CD4-positive, alpha-beta T cell treated with Interleukin-10 for 1 hour (primary cell): ENCODE measurements around the gene GTF3C6.
"Not testable (repeated sequence)": the region's sequence is repeated elsewhere in the genome, so short reads cannot be mapped to it uniquely, and the experiment has no call there.

Experiments used
- DNase-seq: peaks from one replicate; pipeline ENCODE4 v3.0.0-alpha.2; 2020

GTF3C6 gene

GRCh38 chr6:110980227-110980626, 21.7 kb downstream of the GTF3C6 start:
- DNase-seq, result no peak

- DNase-seq, result no peak
Measured at GRCh38 chr6:110980648-110981047, 22.1 kb downstream of the GTF3C6 start.

DNA sequence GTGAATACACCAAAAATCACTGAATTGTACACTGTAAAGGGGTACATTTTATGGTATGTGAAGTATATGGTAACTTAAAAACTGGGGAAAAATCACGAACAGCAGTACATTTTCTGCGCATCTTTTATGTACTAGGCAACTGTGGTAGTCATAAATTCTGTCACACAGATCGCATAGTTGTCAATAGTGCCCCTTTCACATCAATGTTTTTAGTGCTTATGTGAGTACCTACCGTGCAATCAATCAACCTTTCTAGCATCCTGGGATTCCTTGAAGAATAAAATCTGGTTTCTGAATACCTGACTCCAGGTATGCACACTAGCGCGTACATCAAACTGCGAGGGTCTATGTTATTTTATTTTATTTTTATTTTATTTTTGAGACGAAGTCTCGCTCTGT, 22.7 kb downstream of the GTF3C6 start:
- peak; percentile 21 for DNase-seq

GRCh38 chr6:110990840-110991576, 32.5 kb downstream of the GTF3C6 start:
- no peak for DNase-seq

- no peak for DNase-seq
Measured at GRCh38 chr6:110996691-110997090, 38.2 kb downstream of the GTF3C6 start.

DNA sequence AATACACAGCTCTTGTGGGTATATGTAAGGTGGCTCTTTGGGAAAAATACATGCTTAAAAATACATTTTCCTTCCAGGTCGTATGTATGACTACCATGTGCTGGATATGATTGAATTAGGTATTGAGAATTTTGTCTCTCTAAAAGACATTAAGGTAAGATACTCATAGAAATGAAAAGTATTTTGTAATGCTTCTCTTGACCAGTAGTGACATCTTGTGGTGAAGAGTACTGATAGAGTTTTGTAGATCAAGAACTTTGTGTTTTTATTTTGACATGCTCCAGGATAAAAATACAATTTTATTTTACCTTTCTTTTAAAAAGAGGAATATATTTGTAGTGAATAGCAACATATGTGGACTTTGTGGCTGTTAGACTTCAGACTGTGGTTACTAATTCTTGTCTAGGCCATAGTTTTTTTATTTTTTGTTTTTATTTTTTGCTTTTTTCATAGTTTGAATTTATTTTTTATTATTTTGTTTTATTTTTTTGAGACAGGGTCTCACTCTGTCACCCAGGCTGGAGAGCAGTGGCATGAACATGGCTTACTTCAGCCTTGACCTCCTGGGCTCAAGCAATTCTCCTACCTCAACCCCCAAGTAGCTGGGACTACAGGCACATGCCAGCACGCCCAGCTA, 41.2 kb downstream of the GTF3C6 start:
- peak; percentile 44 for DNase-seq

GRCh38 chr6:111002350-111002749, 43.8 kb downstream of the GTF3C6 start:
- no peak for DNase-seq

DNA sequence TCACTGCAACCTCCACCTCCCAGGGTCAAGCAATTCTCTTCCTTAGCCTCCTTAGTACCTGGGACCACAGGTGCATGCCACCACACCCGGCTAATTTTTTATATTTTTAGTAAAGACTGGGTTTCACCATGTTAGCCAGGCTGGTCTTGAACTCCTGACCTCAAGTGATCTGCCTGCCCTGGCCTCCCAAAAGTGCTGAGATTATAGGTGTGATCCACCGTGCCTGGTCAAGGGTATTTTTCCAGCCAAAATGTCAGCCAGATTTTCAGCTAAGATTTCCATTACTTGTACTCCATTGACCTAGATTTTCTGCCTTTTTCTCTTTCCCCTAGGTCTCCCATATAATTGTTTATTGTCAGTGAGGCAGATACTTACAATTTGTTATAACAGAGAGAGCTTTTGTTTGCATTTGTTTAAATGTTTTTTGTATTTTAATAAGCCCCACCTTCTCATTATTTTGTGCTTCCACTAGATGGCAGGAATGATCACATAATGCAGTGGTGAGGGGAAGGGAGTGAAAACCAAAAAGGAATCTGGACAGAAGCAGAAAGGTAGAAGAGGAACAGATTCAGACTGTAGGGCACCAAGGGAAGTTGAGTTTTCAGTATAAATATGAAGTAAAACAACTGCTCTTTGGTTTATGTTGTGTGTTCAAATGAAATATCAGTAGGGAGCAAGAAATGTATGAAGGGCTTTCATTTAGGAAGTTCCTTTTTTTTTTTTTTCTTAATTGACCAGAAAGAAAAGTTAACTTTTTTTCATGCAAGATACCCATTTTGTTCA, 53.0 kb downstream of the GTF3C6 start:
- DNase-seq, result peak; percentile 52

DNA sequence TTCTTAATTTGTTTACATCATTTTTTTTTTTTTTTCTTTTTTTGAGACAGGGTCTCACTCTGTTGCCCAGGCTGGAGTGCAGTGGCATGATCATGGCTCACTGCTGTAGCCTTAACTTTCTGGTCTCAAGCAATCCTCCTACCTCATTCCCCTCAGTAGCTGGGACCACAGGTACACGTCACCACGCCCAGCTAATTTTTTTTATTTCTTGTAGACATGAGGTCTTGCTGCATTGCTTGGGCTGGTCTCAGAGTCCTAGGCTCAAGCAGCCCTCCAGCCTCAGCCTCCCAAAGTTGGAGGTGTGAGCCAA, 53.6 kb downstream of the GTF3C6 start:
- DNase-seq, result no peak

- DNase-seq, result not testable (repeated sequence)
Measured at GRCh38 chr6:111012520-111012919, 54.0 kb downstream of the GTF3C6 start.

DNA sequence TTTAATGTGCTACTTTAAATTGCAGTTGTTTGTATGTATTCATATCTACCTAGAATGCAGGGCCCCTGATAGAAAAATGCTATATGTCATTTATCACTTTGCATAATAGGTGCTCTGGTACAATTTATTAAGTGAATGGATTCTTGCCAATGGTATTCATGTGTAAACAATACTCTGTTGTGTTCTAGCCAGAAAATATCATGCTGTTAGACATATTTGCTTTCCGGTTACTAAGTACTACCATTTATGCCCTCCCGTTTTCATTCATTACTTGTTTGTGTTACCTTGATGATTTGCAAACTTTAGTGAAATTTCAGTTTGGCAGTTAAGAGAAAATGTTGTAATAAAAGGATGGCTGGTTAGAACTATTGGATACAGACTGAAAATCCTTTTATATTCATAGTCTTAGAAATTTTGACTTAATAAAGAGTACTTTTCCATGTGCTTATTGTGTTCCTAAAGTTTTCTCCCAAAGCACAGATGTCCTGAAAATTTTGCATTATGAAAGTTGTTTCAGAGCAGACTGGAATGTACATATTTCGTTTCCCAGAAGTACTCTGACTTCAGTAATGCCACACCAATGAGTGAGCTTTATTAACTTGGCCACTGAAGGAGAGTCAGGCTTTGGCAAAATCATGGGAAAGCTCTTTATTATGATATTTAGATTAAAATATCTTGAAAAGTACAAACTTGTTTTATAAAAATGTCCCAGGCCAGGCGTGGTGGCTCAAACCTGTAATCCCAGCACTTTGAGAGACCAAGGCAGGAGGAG, 54.8 kb downstream of the GTF3C6 start:
- DNase-seq, result no peak

DNA sequence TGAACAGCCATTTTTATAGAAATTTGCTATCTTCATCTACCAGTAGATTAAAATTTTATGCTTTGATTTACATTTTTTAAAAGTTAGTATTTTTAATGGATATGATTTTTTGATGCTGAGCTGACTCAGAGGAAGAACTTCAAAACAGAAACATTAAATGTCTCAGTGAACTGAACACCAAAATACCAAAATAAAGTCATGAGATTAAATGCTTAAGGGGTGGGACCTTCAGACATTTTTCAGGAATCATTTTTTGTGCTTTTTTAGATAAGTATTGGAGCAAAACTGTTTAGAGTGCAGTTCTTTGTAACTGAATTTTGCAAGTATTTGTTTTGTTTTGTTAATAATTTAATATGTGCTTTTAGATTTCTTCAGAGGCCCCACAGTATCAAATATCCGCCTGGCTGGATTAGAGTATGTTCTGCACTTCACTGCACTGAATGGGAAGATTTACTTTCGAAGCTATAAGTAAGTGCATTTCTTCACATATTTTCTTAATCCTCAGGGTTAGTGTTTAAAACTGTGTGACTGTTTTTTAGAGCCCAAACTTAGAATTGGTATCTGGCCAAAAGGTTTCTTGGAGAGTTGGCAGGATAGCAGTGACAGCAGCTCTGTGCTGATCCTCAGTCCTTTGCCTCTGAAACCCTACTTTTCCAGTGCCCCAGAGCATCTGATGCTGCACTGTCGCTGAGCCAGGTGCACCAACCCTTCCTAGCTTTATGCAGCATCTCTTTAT, 57.1 kb downstream of the GTF3C6 start:
- no peak for DNase-seq

DNA sequence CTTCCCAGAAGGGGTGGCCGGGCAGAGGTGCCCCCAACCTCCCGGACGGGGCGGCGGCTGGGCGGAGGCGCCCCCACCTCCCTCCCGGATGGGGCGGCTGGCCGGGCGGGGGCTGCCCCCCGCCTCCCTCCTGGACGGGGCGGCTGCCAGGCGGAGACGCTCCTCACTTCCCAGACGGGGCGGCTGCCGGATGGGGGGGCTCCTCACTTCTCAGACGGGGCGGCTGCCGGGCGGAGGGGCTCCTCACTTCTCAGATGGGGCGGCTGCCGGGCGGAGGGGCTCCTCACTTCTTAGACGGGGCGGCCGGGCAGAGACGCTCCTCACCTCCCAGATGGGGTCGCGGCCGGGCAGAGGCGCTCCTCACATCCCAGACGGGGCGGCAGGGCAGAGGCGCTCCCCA, 58.7 kb downstream of the GTF3C6 start:
- DNase-seq, result not testable (repeated sequence)
